ENCODE measurements around the gene ACAN. TPM values are rescaled to one million over a fixed set of nuclear protein-coding genes. Genes with fewer than 3 reads are reported as not detected.

ACAN gene
- total and polyA plus RNA-seq, 2 of the 8 experiments (the other 6 are each of a cell fraction or from before 2014, with no cell fraction given), result 0.71 to 0.73 TPM

GRCh38 chr15:88897456-88898194 lies 94.4 kb downstream of the ACAN start:
- Histone ChIP-seq H3K4me1 (replicated peaks in 1 of 4; ENCODE audit: control insufficient read depth in 3 of 4, insufficient read depth in 4 of 4, low read length in 3 of 4) (peaks cover 0 to 37% (median 22%) of the 10 kb centered on the region in 4 experiments; a peak in 6 of 7 replicates), H3K9ac (replicated peaks in 1 of 4; ENCODE audit: extremely low read depth in 1 of 4, low read depth in 3 of 4, low read length in 3 of 4) (no peak overlapping the region; a peak in 1 of 7 replicates)
- TF ChIP-seq, protein P1, sequence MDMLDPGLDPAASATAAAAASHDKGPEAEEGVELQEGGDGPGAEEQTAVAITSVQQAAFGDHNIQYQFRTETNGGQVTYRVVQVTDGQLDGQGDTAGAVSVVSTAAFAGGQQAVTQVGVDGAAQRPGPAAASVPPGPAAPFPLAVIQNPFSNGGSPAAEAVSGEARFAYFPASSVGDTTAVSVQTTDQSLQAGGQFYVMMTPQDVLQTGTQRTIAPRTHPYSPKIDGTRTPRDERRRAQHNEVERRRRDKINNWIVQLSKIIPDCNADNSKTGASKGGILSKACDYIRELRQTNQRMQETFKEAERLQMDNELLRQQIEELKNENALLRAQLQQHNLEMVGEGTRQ (IDR thresholded peaks at IDR 0.05; ENCODE audit: low read length), result no peak
- peak; percentile 56 for TF ChIP-seq POLR2AphosphoS5 (IDR thresholded peaks at IDR 0.05; ENCODE audit: low read depth, low read length)
- peak in 1 of 3 experiments; percentile 12; a peak in 1 of 4 replicates for TF ChIP-seq CTCF (IDR thresholded peaks at IDR 0.05; ENCODE audit: control extremely low read depth in 1 of 3, insufficient read depth in 1 of 3, low read depth in 1 of 3, low read length in 3 of 3)
- TF ChIP-seq RAD21 (IDR thresholded peaks at IDR 0.05 in 1 of 2, conservative IDR thresholded peaks at IDR 0.05 in 1 of 2; ENCODE audit: low read depth in 2 of 2, low read length in 2 of 2), result no peak
- peak in 1 of 2 experiments; percentile 60; a peak in 1 of 3 replicates for TF ChIP-seq POLR2A (IDR thresholded peaks at IDR 0.05; ENCODE audit: control extremely low read depth in 1 of 2, low read depth in 2 of 2, low read length in 2 of 2)
- TF ChIP-seq TAF7 (optimal IDR thresholded peaks at IDR 0.05; ENCODE audit: borderline replicate concordance, low read depth, low read length), result peak; percentile 36

More at GRCh38 chr15:88897456-88898194, 94.4 kb downstream of the ACAN start:
- no peak overlapping the region; the same call in 1 of the 2 replicates for H2BK12ac ChIP-seq (ENCODE audit: low read depth, low read length)
- no peak overlapping the region for H4K91ac ChIP-seq (replicated peaks; ENCODE audit: insufficient read length, low read length)
- 65% methylated on average over 12 of the region's 12 CpGs; no CpG with 5 or more reads in 1 of the 2 experiments for WGBS, 2 experiments (ENCODE audit: extremely low coverage in 1 of 2, insufficient coverage in 1 of 2, insufficient read length in 1 of 2, insufficient replicate concordance in 2 of 2, low coverage in 1 of 2, low lambda C conversion rate in 2 of 2, missing lambda C conversion rate in 1 of 2)
- peak overlapping the region in 1 of 2 experiments; percentile 2; a peak in 1 of 4 replicates for H3K4me2 ChIP-seq (ENCODE audit: insufficient read depth in 1 of 2, low read depth in 2 of 2, low read length in 2 of 2)
- peak in 1 of 2 experiments; percentile 63 for DNase-seq (ENCODE audit: low read depth in 1 of 2, low spot score in 2 of 2)
- H3K79me2 ChIP-seq (ENCODE audit: control insufficient read depth in 1 of 2, insufficient read depth in 2 of 2, low read length in 2 of 2), result peaks cover 0 to 15% of the 10 kb centered on the region in 2 experiments; a peak in 1 of 4 replicates
- ChIA-PET CTCF (ENCODE audit: partially characterized antibody) (interaction anchor here (0.7 to 10.4 kb wide), 13 partner anchors 6 to 232 kb away, joined by 3 to 95 read pairs (median 3); no protein-coding TSS in a partner anchor), POLR2A (ENCODE audit: partially characterized antibody) (interaction anchor here (0.6 to 27.2 kb wide), 39 partner anchors 12 to 341 kb away, joined by 3 to 607 read pairs (median 4); partner anchors contain the start of genes ABHD2 and MFGE8)
- H2BK120ac ChIP-seq (replicated peaks; ENCODE audit: low read depth, low read length), result no peak overlapping the region
- H3K56ac ChIP-seq (replicated peaks; ENCODE audit: insufficient read length, low read depth, low read length), result no peak overlapping the region
- no peak overlapping the region for H3K14ac ChIP-seq (ENCODE audit: insufficient read length)
- no peaks in the 10 kb centered on the region for H3K27me3 ChIP-seq (replicated peaks in 1 of 4; ENCODE audit: control insufficient read depth in 3 of 4, extremely low read depth in 1 of 4, insufficient read depth in 3 of 4, low read length in 3 of 4)
- no peak overlapping the region for H2BK5ac ChIP-seq (ENCODE audit: low read depth, low read length)
- H3K23ac ChIP-seq (ENCODE audit: insufficient read length), result no peak overlapping the region
- H2AK5ac ChIP-seq (ENCODE audit: low read depth, low read length), result no peak overlapping the region
- no peaks in the 10 kb centered on the region; a peak in 1 of 4 replicates for H3K9me3 ChIP-seq (ENCODE audit: insufficient read depth in 2 of 2, low read depth in 1 of 2, low read length in 1 of 2)
- no peak overlapping the region for H2AFZ ChIP-seq (ENCODE audit: low read length)
- peaks cover 14% of the 10 kb centered on the region; the same call in 1 of the 2 replicates for H3K23me2 ChIP-seq (ENCODE audit: low read depth, low read length)
- no peak overlapping the region for H2BK20ac ChIP-seq (ENCODE audit: low read length)
- H3K4ac ChIP-seq (replicated peaks; ENCODE audit: insufficient read length, low read depth, low read length), result no peak overlapping the region
- no peak overlapping the region for H3K27ac ChIP-seq (ENCODE audit: low read depth, low read length)
- H4K5ac ChIP-seq (ENCODE audit: insufficient read length, low read depth, low read length), result no peak overlapping the region
- peak overlapping the region; percentile 72; the same call in 1 of the 2 replicates for H2BK15ac ChIP-seq (ENCODE audit: low read length)
- H3K4me3 ChIP-seq (ENCODE audit: extremely low read depth in 1 of 4, insufficient read depth in 2 of 4, low read depth in 3 of 4, low read length in 4 of 4), result no peak overlapping the region; a peak in 2 of 8 replicates
- H4K20me1 ChIP-seq (replicated peaks in 1 of 2; ENCODE audit: control insufficient read depth in 1 of 2, insufficient read depth in 2 of 2, low read length in 2 of 2), result peaks cover 11 to 30% of the 10 kb centered on the region in 2 experiments
- peak overlapping the region; percentile 78; the same call in 1 of the 2 replicates for H3K18ac ChIP-seq (ENCODE audit: extremely low read depth, low read length)
- no peak overlapping the region for H4K8ac ChIP-seq (ENCODE audit: extremely low read depth, insufficient read depth, low read length)
- no peak for FAIRE-seq
- H3K79me1 ChIP-seq (ENCODE audit: low read depth, low read length), result peaks cover 7% of the 10 kb centered on the region
- peaks cover 19 to 49% (median 32%) of the 10 kb centered on the region in 4 experiments for H3K36me3 ChIP-seq (ENCODE audit: control insufficient read depth in 2 of 4, insufficient read depth in 4 of 4, low read length in 3 of 4)
